HepG2 (cell line): Measurements from ENCODE around the gene KCNG4. TPM values are rescaled to one million over a fixed set of nuclear protein-coding genes. Genes with fewer than 3 reads are reported as not detected.

Experiments used
- ATAC-seq: fragments of 200-7000 bp; cut with Tn5 transposase; 3 replicates; pipeline ENCODE4 v1.9.1; 2020; ENCODE audit warnings: mild to moderate bottlenecking, moderate library complexity
- BruUV-seq: library from RNA; stranded (reverse); fragments of 400-500 nt; replicated peaks from 2 replicates; lab custom pipeline; 2021; lab: Mats Ljungman, UMichigan
- CTCF ChIA-PET: fragments of 300-600 bp; formaldehyde crosslinking; extraction: SDS; loops from one replicate; lab custom pipeline; 2021; ENCODE audit warnings: low total read pairs, inconsistent platforms, low intra/inter-chr PET ratio; lab: Yijun Ruan, JAX
- POLR2A ChIA-PET: fragments of 350-600 bp; sonication (Branson Sonifier 250); formaldehyde crosslinking; loops from one replicate; lab custom pipeline; 2020; ENCODE audit warnings: antibody characterized with exemption, inconsistent platforms; lab: Yijun Ruan, JAX
- DNase-seq: peaks from one replicate; pipeline ENCODE4 v3.0.0-alpha.2; 2015; ENCODE audit warnings: low spot score
- FAIRE-seq: peaks from 3 replicates; lab custom pipeline; 2011; peaks lifted over from hg19 to GRCh38; lab: Jason Lieb, UNC
- H2AFZ ChIP-seq: one replicate; pipeline ENCODE4 v1.6.1; 2011; ENCODE audit warnings: low read length, inconsistent platforms
- H3K27ac ChIP-seq: fragments of 300-600 bp; 3 replicates; pipeline ENCODE4 v1.8.0; 2011; ENCODE audit warnings: mixed run types, mild to moderate bottlenecking, mixed read lengths, low read length, inconsistent platforms; ENCODE audit not compliant: insufficient read depth; ENCODE audit errors: extremely low read length
- H3K27me3 ChIP-seq, 2 experiments: fragments of 200-600 bp in 1 of 2; 2 replicates in 1 of 2; 3 replicates in 1 of 2; pipeline versions ENCODE4 v1.6.0 to v1.8.0; 2011; ENCODE audit warnings: low read length in 2 of 2, mild to moderate bottlenecking in 2 of 2, moderate library complexity in 2 of 2, inconsistent platforms in 1 of 2; ENCODE audit not compliant: insufficient read depth in 2 of 2, control insufficient read depth in 1 of 2
- H3K36me3 ChIP-seq, 2 experiments: fragments of 200-600 bp in 1 of 2; replicated peaks in 1 of 2; 2 replicates in 1 of 2; 3 replicates in 1 of 2; pipeline versions ENCODE4 v1.5.1 to v1.8.0; 2011; ENCODE audit warnings: low read length in 2 of 2, inconsistent platforms in 1 of 2; ENCODE audit not compliant: insufficient read depth in 2 of 2, control insufficient read depth in 1 of 2
- H3K4me1 ChIP-seq: 2 replicates; pipeline ENCODE4 v1.5.1; 2012; ENCODE audit warnings: low read length, inconsistent platforms; ENCODE audit not compliant: insufficient read depth
- H3K4me2 ChIP-seq: 2 replicates; pipeline ENCODE4 v1.6.0; 2011; ENCODE audit warnings: low read depth, low read length, inconsistent platforms
- H3K4me3 ChIP-seq, 3 experiments: fragments of 200-600 bp in 1 of 3; sonication (generic), shearing (Covaris generic) in 1 of 3; replicated peaks in 1 of 3; 2 replicates each; pipeline ENCODE4 v1.5.1; 2011 to 2016; ENCODE audit warnings: low read length in 3 of 3, inconsistent platforms in 2 of 3, low read depth in 2 of 3, mild to moderate bottlenecking in 2 of 3, control low read depth in 1 of 3, mixed read lengths in 1 of 3; ENCODE audit not compliant: insufficient read depth in 1 of 3
- H3K79me2 ChIP-seq: one replicate; pipeline ENCODE4 v1.6.1; 2011; ENCODE audit warnings: low read length, inconsistent platforms; ENCODE audit not compliant: insufficient read depth
- H3K9ac ChIP-seq: 2 replicates; pipeline ENCODE4 v1.6.0; 2011; ENCODE audit warnings: mild to moderate bottlenecking, low read depth, low read length, inconsistent platforms; ENCODE audit not compliant: insufficient read depth
- H3K9me3 ChIP-seq: 2 replicates; pipeline ENCODE4 v1.5.1; 2012; ENCODE audit warnings: mild to moderate bottlenecking, low read length
- H4K20me1 ChIP-seq: 2 replicates; pipeline ENCODE4 v1.6.0; 2011; ENCODE audit warnings: inconsistent platforms, mild to moderate bottlenecking, low read length, moderate library complexity; ENCODE audit not compliant: insufficient read depth
- ARNTL ChIP-seq: sonication (generic); formaldehyde crosslinking; IDR thresholded peaks from 2 replicates; pipeline ENCODE4 v1.4.0; 2020; ENCODE audit warnings: mild to moderate bottlenecking, missing genetic modification reagents
- DPF2 ChIP-seq: sonication (generic); formaldehyde crosslinking; IDR thresholded peaks from 2 replicates; pipeline ENCODE4 v1.4.0; 2020; ENCODE audit warnings: mild to moderate bottlenecking, low read depth, missing genetic modification reagents, borderline replicate concordance
- ETV6 ChIP-seq: sonication (generic); formaldehyde crosslinking; conservative IDR thresholded peaks from 2 replicates; pipeline ENCODE4 v1.4.0; 2020; ENCODE audit warnings: missing genetic modification reagents
- FOXO4 ChIP-seq: sonication (generic); formaldehyde crosslinking; conservative IDR thresholded peaks from 2 replicates; pipeline ENCODE4 v1.8.1; 2023; ENCODE audit warnings: missing genetic modification reagents
- SALL2 ChIP-seq: sonication (generic); formaldehyde crosslinking; IDR thresholded peaks from 2 replicates; pipeline ENCODE4 v1.8.1; 2023; ENCODE audit warnings: mild to moderate bottlenecking, missing genetic modification reagents, inconsistent platforms
- TERF1 ChIP-seq: sonication (generic); formaldehyde crosslinking; IDR thresholded peaks from 2 replicates; pipeline ENCODE4 v1.8.0; 2022; ENCODE audit warnings: mild to moderate bottlenecking, missing genetic modification reagents, moderate library complexity
- TP53 ChIP-seq: sonication (generic); formaldehyde crosslinking; conservative IDR thresholded peaks from 2 replicates; pipeline ENCODE4 v1.4.0; 2020; ENCODE audit warnings: missing genetic modification reagents
- USF2 ChIP-seq, 2 experiments: sonication (generic) in 1 of 2; formaldehyde crosslinking in 1 of 2; IDR thresholded peaks; 2 replicates each; pipeline versions ENCODE4 v1.5.1 to v1.6.1; 2011 to 2020; ENCODE audit warnings: borderline replicate concordance in 1 of 2, low read depth in 1 of 2, low read length in 1 of 2, mild to moderate bottlenecking in 1 of 2, missing genetic modification reagents in 1 of 2, moderate library complexity in 1 of 2
- ZNF333 ChIP-seq: sonication (generic); formaldehyde crosslinking; IDR thresholded peaks from 2 replicates; pipeline ENCODE4 v1.4.0; 2020; ENCODE audit warnings: mild to moderate bottlenecking, missing genetic modification reagents, borderline replicate concordance
- ZNF33A ChIP-seq: sonication (generic); formaldehyde crosslinking; IDR thresholded peaks from 2 replicates; pipeline ENCODE4 v1.5.1; 2020; ENCODE audit warnings: missing genetic modification reagents, mild to moderate bottlenecking, moderate library complexity, borderline replicate concordance
- ZNF580 ChIP-seq: IDR thresholded peaks from 2 replicates; pipeline ENCODE4 v1.6.1; 2016; ENCODE audit warnings: low read depth, borderline replicate concordance
- ZNF652 ChIP-seq: IDR thresholded peaks from 2 replicates; pipeline ENCODE4 v1.6.1; 2016; ENCODE audit warnings: low read depth, borderline replicate concordance
- ZNF724P ChIP-seq: sonication (generic); formaldehyde crosslinking; IDR thresholded peaks from 2 replicates; pipeline ENCODE4 v1.8.0; 2022; ENCODE audit warnings: missing genetic modification reagents, borderline replicate concordance
- WGBS: methylation state at CpG from one replicate; pipeline ENCODE4 v1.1.6; 2017; ENCODE audit warnings: low lambda C conversion rate; 5-methylcytosine and 5-hydroxymethylcytosine counted together
- in situ Hi-C: cut with HindIII; loops from 2 replicates; pipeline ENCODE4 v1.10.0; 2017; ENCODE audit warnings: low pct_unique_long_range_greater_than_20kb; ENCODE audit not compliant: extremely low pct_ligation_motif_present
- intact Hi-C: fragments of 100-400 bp; cut with micrococcal nuclease; formaldehyde crosslinking; loops from one replicate; pipeline ENCODE4 v1.10.0; 2022; ENCODE audit not compliant: unreplicated experiment
- polyA plus RNA-seq, 8 experiments: library from polyadenylated mRNA; depleted of rRNA in 3 of 8; stranded (reverse) in 7 of 8; unstranded in 1 of 8; fragments of >200 nt; fragmentation: Illumina TruSeq in 4 of 8; extraction: Trizol in 4 of 8; gene quantifications; 2 replicates each; pipeline versions ENCODE4 v1.2.1 to v1.2.3, GENCODE V29; 2011 to 2016; ENCODE audit warnings: low read depth in 4 of 8, missing spikeins in 1 of 8, mixed read lengths in 1 of 8; ENCODE audit not compliant: insufficient read depth in 1 of 8
- total RNA-seq, 5 experiments: library from RNA; depleted of rRNA; stranded (reverse); fragments of >200 nt; fragmentation: Illumina TruSeq; extraction: Trizol; gene quantifications; 2 replicates each; pipeline ENCODE4 v1.2.3, GENCODE V29; 2016; ENCODE audit warnings: low read depth in 1 of 5
- TF ChIP-seq, protein P1 (sequence below): sonication (generic); formaldehyde crosslinking; IDR thresholded peaks from 2 replicates; pipeline ENCODE4 v1.4.0; 2020; ENCODE audit warnings: missing genetic modification reagents

Gene KCNG4
- total and polyA plus RNA-seq, 2 of the 13 experiments (the other 11 are each of a cell fraction or from before 2014, with no cell fraction given): not detected

DNA sequence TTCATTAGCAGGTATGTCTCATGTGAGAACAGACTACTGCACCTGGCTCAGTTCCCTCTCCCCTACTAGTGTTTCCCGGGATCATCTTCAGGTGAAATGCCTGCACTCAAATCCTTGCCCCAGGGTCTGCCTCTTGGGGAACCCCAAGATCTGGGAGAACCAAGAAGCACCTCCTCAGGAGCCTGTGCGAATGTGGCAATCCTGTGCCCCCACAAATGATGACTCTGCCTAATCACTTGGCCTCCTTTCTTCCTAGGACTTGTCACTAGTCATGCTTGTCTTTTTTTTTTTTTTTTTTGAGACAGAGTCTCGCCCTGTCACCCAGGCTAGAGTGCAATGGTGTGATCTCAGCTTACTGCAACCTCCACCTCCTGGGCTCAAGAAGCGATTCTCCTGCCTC, 27.2 kb downstream of the KCNG4 start (continued):
- no peak for TF ChIP-seq FOXO4 (CRISPR knock-in tag)
- no peak for TF ChIP-seq ZNF724P (CRISPR knock-in tag)
- TF ChIP-seq, protein P1, sequence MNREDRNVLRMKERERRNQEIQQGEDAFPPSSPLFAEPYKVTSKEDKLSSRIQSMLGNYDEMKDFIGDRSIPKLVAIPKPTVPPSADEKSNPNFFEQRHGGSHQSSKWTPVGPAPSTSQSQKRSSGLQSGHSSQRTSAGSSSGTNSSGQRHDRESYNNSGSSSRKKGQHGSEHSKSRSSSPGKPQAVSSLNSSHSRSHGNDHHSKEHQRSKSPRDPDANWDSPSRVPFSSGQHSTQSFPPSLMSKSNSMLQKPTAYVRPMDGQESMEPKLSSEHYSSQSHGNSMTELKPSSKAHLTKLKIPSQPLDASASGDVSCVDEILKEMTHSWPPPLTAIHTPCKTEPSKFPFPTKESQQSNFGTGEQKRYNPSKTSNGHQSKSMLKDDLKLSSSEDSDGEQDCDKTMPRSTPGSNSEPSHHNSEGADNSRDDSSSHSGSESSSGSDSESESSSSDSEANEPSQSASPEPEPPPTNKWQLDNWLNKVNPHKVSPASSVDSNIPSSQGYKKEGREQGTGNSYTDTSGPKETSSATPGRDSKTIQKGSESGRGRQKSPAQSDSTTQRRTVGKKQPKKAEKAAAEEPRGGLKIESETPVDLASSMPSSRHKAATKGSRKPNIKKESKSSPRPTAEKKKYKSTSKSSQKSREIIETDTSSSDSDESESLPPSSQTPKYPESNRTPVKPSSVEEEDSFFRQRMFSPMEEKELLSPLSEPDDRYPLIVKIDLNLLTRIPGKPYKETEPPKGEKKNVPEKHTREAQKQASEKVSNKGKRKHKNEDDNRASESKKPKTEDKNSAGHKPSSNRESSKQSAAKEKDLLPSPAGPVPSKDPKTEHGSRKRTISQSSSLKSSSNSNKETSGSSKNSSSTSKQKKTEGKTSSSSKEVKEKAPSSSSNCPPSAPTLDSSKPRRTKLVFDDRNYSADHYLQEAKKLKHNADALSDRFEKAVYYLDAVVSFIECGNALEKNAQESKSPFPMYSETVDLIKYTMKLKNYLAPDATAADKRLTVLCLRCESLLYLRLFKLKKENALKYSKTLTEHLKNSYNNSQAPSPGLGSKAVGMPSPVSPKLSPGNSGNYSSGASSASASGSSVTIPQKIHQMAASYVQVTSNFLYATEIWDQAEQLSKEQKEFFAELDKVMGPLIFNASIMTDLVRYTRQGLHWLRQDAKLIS: no peak
- no peak for TF ChIP-seq ZNF33A
- no peak for TF ChIP-seq SALL2

DNA sequence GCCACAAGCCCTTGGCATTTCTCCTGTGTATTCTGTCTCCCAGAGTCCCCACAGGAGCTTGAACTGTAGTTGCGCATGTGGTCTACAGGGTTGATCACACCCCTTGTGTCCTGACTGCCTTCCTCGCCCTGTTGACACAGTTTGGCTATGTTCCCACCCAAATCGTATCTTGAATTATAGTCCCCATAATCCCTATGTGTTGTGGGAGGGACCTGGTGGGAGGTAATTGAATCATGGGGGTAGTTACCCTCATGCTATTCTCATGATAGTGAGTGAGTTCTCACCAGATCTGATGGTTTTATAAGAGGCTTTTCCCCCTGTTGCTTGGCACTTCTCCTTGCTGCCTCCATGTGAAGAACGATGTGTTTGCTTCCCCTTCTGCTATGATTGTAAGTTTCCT, 27.7 kb downstream of the KCNG4 start:
- BruUV-seq: no TSS peak
- H3K27me3 ChIP-seq: peaks cover 10 to 28% of the 10 kb centered on the region in 2 experiments; a peak in 3 of 5 replicates
- H2AFZ ChIP-seq: no peak overlapping the region
- H3K36me3 ChIP-seq: no peaks in the 10 kb centered on the region
- POLR2A ChIA-PET: no interaction called here
- intact Hi-C loops: no loop called here
- H3K4me3 ChIP-seq: no peak overlapping the region
- no peaks in the 10 kb centered on the region for H3K9me3 ChIP-seq
- FAIRE-seq (no peak), ATAC-seq (no peak), DNase-seq (no peak)
- 3% methylated on average over 4 of the region's 4 CpGs for WGBS
- H3K79me2 ChIP-seq: no peaks in the 10 kb centered on the region
- no peaks in the 10 kb centered on the region for H4K20me1 ChIP-seq
- no peak overlapping the region for H3K9ac ChIP-seq
- CTCF ChIA-PET: no interaction called here
- no peak overlapping the region for H3K27ac ChIP-seq
- no peak overlapping the region for H3K4me2 ChIP-seq
- no peaks in the 10 kb centered on the region for H3K4me1 ChIP-seq
- in situ Hi-C loops: no loop called here
- no peak for TF ChIP-seq ETV6 (CRISPR knock-in tag)
- no peak for TF ChIP-seq ZNF652 (CRISPR knock-in tag)
- no peak for TF ChIP-seq DPF2 (CRISPR knock-in tag)
- no peak for TF ChIP-seq ZNF580 (CRISPR knock-in tag)
- TF ChIP-seq USF2 (IDR thresholded peaks at IDR 0.05; ENCODE audit: low read depth, low read length): no peak
- no peak for TF ChIP-seq USF2 (CRISPR knock-in tag; IDR thresholded peaks at IDR 0.05; ENCODE audit: borderline replicate concordance)
- no peak for TF ChIP-seq ARNTL
- TF ChIP-seq TERF1 (CRISPR knock-in tag): no peak
- no peak for TF ChIP-seq TP53 (CRISPR knock-in tag)
- no peak for TF ChIP-seq ZNF333
